RPMI7951 (cell line): ENCODE measurements around the gene ARFRP1. TPM values are rescaled to one million over a fixed set of nuclear protein-coding genes. Genes with fewer than 3 reads are reported as not detected.
"Not testable (repeated sequence)": the region's sequence is repeated elsewhere in the genome, so short reads cannot be mapped to it uniquely, and the experiment has no call there.

Experiments used
- DNase-seq: peaks from one replicate; pipeline ENCODE4 v3.0.0-alpha.2; 2012; ENCODE audit warnings: low read depth
- total RNA-seq: library from RNA; depleted of rRNA; stranded (reverse); fragments of >200 nt; shearing (Covaris generic); gene quantifications from 2 replicates; pipeline ENCODE4 v1.2.3, GENCODE V29; 2014

ARFRP1 gene
- total RNA-seq, 1 experiment from 2014 or later = 38.8 TPM

DNA sequence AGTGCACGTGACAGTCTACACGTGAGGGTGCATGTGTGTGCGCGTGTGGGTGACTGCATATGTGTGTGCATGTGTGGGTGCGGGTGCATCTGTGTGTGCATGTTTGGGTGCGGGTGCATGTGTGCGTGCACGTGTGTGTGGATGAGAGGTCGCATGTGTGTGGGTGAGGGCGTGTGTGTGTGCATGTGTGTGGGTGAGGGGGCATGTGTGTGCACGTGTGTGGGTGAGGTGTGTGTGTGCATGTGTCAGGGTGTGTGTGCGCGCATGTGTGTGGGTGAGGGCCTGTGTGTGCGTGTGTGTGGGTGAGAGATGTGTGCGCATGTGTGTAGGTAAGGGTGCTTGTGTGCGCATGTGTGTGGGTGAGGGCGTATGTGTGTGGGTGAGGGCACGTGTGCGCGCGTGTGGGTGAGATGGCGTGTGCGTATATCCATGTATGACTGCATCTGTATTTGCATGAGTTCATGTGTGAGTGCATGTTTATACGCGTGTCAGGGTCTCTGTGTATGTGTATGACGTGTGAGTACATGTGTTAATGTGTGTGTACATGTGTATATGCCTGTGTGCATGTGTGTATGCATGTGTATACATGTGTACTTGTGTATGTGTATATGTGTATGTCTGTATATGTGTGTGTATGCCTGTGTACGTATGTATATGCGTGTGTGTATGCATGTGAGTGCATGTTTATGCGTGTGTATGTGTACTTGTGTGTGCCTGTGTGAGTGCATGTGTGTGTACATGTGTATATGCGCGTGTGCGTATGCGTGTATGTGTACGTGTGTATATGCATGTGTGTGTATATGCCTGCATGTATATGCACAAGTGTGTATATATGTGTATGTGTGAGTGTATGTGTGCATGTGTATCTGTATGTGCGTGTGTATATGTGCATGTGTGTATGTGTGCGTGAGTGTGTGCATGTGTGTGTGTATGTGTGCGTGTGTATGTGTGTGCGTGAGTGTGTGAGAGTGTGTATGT is 24.6 kb upstream of the ARFRP1 start:
- DNase-seq = no peak

DNA sequence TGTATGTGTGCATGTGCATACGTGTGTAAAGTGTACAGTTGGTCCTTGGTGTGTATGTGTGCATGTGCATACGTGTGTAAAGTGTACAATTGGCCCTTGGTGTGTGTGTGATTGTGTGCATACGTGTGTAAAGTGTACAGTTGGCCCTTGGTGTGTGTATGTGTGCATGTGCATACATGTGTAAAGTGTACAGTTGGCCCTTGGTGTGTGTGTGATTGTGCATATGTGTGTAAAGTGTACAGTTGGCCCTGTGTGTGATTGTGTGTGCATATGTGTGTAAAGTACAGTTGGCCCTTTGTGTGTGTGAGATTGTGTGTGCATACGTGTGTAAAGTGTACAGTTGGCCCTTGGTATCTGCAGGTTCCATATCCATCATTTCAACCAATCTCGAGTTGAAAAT is 23.6 kb upstream of the ARFRP1 start:
- no peak for DNase-seq

DNA sequence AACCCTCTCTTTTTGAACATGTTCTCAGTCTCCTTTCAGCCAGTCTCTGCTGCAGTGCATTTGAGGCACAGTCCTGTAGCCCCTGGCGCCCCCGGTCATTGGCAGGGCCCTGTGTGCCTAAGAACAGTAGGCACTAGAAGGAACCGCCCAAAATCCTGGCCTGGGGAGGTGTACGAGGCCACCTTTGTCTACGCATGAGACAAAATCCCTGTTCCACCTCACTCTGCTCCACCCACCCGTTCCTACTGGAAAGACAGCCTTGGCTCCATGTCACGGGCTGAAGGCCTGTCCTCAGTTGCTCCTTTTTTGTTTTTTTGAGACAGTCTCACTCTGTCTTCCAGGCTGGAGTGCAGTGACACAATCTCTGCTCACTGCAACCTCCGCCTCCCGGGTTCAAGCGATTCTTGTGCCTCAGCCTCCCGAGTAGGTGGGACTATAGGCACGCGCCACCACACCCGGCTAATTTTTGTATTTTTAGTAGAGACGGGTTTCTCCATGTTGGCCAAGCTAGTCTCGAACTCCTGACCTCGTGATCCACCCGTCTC is 22.5 kb upstream of the ARFRP1 start:
- DNase-seq = not testable (repeated sequence)

DNA sequence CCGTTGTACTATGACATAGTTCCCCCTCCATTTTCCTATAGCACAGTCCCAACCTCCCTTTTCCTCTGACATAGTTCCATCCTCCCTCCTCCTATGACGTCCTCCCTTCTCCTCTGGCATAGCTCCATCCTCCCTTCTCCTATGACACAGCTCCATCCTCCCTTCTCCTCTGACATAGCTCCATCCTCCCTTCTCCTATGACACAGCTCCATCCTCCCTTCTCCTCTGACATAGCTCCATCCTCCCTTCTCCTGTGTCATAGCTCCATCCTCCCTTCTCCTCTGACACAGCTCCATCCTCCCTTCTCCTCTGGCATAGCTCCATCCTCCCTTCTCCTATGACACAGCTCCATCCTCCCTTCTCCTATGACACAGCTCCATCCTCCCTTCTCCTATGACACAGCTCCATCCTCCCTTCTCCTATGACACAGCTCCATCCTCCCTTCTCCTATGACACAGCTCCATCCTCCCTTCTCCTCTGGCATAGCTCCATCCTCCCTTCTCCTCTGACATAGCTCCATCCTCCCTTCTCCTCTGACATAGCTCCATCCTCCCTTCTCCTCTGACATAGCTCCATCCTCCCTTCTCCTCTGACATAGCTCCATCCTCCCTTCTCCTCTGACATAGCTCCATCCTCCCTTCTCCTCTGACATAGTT is 15.3 kb upstream of the ARFRP1 start:
- not testable (repeated sequence) for DNase-seq

DNA sequence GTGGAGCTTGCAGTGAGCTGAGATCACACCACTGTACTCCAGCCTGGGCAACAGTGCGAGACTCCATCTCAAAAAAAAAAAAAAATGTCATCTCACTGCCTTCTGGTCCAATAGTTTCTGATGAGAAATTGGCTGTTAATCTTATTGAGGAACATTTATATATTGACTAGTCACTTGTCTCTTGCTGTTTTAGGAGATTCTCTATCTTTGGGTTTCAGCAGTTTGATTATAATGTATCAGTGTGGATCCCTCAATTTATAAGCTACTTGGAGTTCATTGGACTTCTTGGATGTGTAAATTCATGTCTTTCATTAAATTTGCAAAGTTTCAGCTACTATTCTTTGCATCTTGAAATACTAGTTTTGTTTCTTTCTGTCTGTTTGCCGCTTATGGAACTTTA is 11.2 kb upstream of the ARFRP1 start:
- DNase-seq = no peak

DNA sequence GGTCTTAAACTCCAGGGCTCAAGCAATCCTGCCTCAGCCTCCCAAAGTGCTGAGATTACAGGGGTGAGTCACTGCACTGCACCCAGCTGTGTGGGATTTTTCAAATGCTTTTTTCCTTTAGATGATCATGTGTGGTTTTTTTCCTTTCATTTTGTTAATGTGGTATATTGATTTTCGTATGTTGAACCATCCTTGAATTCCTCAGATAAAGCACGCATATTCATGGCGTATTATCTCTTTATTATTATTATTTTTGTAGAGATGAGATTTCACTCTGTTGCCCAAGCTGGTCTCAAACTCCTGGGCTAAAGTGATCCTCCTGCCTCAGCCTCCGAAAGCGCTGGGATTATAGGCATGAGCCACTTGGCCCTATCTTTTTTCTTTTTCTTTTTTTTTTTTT is 7.1 kb upstream of the ARFRP1 start:
- no peak for DNase-seq

DNA sequence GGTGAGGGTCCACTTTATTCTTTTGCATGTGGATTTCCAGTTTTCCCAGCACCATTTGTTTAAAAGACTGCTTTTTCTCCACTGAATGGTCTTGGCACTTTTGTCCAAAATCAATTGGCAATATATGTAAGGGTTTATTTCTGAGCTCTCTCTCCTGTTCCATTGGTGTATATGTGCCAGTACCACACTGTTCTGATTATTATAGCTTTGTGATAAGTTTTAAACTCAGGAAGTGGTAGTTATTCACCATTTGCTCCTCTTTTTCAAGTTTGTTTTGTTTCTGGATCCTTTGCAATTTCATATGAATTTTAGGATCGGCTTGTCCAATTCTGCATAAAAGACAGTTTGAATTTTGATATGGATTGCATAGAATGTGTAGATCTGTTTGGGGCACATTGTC is 4.4 kb upstream of the ARFRP1 start:
- DNase-seq = no peak

DNA sequence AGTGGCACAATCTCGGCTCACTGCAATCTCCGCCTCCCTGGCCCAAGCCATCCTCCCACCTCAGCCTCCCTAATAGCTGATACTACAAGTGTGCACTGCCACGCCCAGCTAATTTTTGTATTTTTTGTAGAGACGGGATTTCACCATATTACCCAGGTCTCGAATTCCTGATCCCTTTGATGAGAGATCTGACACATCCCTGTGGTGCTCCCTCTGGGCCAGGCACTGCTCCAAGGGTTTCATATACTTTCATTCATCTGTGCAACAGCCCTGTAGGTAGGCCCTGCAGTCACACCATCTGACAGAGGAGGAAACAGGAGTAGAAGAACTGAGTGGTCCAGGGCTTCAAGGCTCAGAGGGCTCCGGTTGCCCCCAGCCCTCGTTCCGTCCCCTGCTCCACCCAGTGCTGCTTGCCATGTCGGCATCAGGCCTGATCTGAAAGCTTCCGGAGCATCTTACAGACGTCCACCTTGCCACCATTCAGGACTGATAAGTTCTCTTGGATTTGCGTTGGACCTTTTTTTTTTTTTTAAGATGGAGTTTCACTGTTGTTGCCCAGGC is 3.4 kb upstream of the ARFRP1 start:
- DNase-seq = no peak

DNA sequence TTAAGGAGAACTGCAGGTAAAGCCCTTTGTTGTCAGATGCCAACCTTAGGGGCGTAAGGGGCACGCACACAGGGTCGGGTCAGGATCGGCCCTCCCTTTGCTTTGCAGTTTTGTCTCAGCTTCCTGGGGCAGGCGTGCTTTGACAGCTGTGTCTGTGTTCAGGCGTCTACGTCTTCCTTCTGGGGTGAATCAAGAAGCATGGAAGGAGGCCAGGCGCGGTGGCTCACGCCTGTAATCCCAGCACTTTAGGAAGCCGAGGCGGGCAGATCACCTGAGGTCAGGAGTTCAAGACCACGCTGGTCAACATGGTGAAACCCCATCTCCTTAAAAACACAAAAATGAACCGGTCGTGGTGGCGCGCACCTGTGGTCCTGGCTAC is 1.4 kb upstream of the ARFRP1 start:
- DNase-seq = no peak

DNA sequence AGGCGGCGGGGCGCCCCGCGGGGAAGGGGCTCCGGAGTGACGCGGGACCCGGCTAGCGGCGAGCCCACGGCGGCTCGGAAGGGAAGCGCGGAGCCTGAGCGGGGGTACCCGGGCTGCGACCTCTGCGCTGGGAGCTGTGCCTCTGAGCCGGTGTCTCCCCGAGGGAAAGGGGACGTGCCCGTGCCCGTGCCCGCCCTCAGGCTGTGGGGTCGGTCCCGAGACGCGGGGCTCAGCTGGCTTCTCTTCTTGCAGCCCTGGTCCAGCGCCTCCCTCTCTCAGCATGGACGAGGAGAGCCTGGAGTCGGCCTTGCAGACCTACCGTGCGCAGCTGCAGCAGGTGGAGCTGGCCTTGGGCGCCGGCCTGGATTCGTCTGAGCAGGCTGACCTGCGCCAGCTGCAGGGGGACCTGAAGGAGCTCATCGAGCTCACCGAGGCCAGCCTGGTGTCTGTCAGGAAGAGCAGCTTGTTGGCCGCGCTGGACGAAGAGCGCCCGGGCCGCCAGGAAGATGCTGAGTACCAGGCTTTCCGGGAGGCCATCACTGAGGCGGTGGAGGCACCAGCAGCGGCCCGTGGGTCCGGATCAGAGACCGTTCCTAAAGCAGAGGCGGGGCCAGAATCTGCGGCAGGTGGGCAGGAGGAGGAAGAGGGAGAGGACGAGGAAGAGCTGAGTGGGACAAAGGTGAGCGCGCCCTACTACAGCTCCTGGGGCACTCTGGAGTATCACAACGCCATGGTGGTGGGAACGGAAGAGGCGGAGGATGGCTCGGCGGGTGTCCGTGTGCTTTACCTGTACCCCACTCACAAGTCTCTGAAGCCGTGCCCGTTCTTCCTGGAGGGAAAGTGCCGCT is 749 bp upstream of the ARFRP1 start:
- no peak for DNase-seq

DNA sequence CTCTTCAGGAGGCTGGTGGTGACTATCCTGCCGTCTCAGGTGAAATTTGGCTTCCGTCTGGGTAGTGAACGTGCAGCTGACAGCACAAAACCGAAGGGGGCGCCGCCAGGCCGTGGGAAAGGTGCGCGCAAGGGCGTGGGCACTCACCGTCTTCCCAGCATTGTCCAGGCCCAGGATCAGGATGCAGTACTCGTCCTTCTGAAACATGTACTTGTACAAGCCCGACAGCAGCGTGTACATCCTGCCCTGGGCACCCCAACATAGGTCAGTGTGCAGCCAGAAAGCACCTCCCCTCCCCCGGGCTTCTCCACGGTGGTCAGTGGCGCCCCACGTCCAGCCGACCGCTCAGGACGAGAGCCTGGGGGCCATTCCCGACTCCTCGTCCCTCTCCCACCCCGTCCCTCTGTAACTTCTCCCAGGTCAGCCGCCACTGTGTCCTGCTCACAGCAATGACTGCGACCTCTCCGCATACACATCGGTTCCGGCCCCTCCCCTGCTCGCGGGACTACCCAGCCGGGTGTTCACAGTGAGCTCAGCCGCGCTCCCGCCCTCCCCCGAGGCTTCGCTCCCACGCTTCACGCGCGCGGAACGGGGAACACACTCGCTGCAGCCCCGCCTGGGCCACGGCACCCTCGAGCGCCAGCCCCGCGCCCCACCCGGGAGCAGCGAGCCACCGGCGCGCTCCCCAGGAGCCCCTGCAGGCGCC is 771 bp downstream of the ARFRP1 start:
- DNase-seq = peak; percentile 63

DNA sequence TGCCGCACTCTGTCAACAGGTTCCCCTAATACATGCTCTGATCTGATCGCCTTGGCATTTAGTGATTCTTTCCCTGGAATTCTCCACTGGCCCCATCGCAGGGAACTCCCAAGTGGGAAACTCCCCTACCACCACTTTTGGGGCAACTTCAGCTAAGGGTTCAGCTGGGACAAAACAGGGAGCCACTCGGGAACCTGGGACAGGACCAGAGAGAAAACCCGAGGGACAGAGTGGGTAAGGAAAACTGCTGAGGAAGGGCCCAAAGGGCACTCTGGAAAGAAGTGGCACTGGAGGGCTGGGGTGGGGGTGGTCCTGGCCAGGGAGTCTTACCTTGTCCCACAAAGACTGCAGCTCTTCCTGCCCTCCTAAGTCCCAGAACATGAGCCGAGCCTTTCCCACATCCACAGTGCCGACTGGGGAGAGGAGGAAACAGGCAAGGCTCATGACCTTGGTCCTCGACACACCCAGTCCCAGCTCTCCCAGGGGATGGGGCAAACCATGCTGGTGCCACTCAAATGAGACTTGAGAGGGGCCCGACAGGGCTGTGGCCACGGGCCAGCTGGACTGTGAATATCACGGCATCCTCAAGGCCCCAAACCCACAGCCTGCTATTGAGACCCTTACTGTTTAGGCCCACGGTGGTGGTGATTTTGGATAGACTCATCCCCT is 1.6 kb downstream of the ARFRP1 start:
- DNase-seq = no peak

DNA sequence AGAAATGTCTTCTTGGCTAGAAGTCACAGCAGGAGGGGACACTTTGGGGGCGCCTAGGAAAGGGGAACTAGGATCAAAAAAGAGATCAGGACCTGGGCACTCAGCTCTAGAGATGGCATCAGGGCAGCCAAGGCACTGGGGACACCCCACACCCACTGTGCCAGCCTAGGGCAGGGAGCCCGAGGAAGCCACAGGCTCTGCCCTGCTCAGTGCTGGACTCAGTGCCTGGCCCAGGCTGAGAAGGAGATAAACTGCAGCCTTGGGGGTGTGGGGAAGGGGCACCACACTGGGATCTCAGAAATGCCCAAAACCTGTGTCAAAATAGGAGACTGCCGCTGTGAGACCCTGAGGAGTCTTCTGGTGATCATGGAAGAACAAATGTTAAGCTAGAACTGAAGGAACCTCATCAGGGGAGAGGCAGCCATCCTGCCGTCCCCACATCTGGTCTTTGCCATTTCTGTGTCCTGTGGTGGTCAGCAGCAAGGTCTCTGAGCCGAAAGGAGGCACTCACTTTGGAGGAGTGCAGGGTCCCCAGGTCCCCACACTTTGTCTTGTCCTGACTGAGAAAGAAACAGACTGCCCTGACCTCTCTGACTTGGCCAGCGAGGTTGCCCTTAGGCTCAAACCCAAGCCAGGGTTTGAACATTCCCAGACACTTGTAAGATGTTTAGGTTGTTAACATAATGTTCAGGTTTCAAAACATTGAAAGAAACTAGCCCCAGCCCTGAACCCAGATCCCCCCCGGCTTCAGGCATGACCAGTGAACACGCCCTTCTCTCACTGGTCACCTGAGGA is 2.3 kb downstream of the ARFRP1 start:
- no peak for DNase-seq

DNA sequence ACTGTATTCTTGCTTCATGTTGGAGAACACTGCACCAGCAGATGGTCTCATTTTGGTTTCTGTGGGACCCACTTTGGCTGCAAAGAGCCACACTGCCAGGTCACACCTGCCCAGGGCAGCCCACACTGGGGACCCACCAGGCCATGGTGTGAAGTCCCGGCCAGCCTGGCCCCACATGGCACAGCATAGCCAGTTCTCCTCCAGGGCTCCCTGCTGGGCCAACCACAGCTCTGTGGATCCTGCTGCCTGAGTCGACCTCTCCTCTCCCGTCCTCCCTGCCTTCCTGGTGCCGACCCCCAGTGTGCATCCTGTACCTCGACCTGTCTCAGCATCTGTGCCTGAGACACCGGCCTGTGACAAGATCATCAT is 3.0 kb downstream of the ARFRP1 start:
- DNase-seq = no peak

DNA sequence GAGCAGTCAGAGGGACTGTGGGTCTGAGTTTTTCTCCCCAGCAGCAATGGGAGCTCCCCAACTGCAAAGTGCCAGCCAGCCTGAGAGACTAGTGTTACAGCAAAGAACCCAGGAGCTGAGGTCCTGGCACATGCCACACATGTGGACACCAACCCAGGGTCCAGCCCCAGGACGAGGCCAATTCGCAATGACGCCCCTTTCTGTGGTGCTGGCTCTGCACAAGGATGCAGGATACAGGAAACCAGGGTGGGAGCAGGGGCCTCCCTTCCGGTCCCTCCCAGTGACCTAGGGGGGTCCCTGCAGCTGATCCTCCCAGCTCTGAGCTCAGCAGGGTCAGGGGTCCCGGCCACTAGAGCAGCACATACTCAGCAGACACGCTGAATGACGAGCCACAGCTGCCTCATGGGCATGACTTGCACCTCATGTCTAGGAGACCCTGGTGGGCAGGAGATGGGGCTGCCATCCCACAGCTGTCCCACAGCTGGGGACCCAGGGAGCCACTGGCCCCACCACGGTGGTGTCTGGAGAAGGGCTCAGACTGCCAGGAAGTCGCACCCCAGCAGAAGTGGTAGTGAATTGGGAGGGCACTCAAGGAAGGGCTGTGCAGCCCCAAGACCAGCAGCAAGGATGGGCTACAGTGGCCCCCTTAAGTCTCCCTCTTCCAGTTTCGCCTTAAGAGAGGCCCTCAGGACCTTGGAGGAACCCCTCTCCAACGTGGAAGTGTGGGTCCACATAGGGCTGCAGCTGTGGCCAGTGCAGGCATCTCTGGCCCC is 3.6 kb downstream of the ARFRP1 start:
- DNase-seq = no peak

DNA sequence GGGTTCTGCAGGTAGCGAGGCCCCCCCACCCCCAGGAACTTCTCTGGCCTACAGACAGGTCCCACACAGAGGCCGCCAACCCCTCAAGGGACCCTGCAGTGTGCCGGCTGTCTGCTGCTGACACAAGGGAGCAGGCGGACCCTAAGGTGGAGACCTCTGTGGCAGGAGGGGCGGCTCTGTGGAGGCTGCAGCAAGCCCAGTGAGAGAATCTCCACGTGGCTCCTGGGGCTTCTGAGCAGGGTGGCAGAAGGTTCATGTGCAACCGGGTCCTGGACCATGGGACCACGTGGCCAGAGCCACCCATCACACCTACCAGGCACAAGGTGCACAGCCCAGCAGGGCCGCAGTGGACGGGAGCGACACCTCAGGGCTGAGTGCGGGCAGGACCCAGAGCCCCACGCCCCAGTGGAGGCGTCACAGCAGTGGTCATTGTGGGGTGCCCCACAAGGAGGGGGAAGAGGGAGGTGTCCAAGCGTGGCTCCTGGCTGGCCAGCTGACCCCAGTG is 4.3 kb downstream of the ARFRP1 start:
- no peak for DNase-seq

DNA sequence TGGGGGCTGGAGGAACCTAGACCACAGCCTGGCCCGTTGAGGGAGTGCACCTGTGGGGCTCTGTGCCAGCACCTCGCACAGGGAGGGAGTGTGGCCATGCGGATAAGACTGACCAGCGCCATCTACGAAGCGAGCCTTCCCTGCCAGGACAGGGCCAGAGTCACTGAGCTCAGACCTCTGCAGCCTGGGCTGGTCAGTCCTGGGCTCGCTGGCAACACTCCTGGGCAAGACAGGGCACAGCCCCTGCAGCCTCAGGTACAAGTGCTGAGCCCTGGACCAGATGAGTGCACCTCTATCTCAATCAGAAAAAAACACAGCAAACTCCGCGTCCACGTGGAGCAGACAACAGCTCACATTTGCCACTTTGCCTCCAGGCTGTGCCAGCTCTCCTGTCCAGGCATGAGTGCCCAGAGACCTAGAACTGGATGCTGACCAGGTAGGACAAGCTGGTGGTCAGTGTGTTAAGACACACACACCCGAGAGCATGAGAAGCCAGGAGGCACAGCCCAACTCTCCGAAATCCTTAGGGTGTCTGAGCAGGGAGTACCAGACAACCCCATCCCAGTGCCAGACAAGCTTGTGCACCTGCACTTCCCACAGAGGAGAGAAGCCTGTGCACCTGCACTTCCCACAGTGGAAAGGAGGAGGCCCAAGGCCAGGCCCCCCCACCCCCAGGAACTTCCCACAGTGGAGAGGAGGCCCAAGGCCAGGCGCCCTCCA is 4.9 kb downstream of the ARFRP1 start:
- no peak for DNase-seq
